Upper lobe of right lung (tissue), 1 donor: ENCODE results near the gene MRPL16. TPM values are rescaled to one million over a fixed set of nuclear protein-coding genes. Genes with fewer than 3 reads are reported as not detected.
"Not testable (repeated sequence)": the region's sequence is repeated elsewhere in the genome, so short reads cannot be mapped to it uniquely, and the experiment has no call there.

Experiments
- ATAC-seq: fragments of 200-7000 bp; cut with Tn5 transposase; one replicate; pipeline ENCODE4 v1.9.1; 2020; ENCODE audit warnings: mild to moderate bottlenecking, moderate library complexity
- DNase-seq: peaks from one replicate; pipeline ENCODE4 v3.0.0-alpha.2; 2020
- H3K27ac ChIP-seq: fragments of 200-600 bp; one replicate; pipeline ENCODE4 v1.8.0; 2022
- H3K27me3 ChIP-seq: fragments of 200-600 bp; one replicate; pipeline ENCODE4 v1.8.0; 2022; ENCODE audit warnings: mild to moderate bottlenecking
- H3K36me3 ChIP-seq: fragments of 200-600 bp; one replicate; pipeline ENCODE4 v1.8.0; 2022
- H3K4me1 ChIP-seq: fragments of 200-600 bp; one replicate; pipeline ENCODE4 v1.8.0; 2022
- H3K4me3 ChIP-seq: fragments of 200-600 bp; one replicate; pipeline ENCODE4 v1.8.0; 2022; ENCODE audit warnings: mild to moderate bottlenecking
- H3K9me3 ChIP-seq: fragments of 200-600 bp; one replicate; pipeline ENCODE4 v1.8.0; 2022
- intact Hi-C: fragments of 100-400 bp; cut with DNase I; formaldehyde crosslinking; loops from one replicate; pipeline ENCODE4 v1.11.0; 2022
- long read RNA-seq: library from polyadenylated mRNA; unstranded; transcript quantifications from one replicate; pipeline ENCODE4 v2.0.0, GENCODE V29; 2021
- total RNA-seq: library from RNA; stranded (reverse); fragmentation: NEBNext Ultra II Directional; extraction: Animal tissue kit (Norgen Biotek cat#: 25700); gene quantifications from one replicate; pipeline ENCODE4 v1.2.1, GENCODE V29; 2021
- TF ChIP-seq, protein P1 (sequence below): fragments of 200-600 bp; IDR thresholded peaks from one replicate; pipeline ENCODE4 v1.8.0; 2022; ENCODE audit warnings: antibody characterized with exemption
- donor health status: DM: no; HTN: yes; CAD: no; lungs with severe emphysema.

The MRPL16 gene
- 30.1 TPM for total RNA-seq
- long read RNA-seq, transcript MRPL16-201 (4 exons, 1,182 nt), result major isoform, 52 of 57 reads
- long read RNA-seq, partial matches to known transcripts, result 2 of 57 reads
- long read RNA-seq, other reads (novel, unspliced or antisense), result 3 of 57 reads

DNA sequence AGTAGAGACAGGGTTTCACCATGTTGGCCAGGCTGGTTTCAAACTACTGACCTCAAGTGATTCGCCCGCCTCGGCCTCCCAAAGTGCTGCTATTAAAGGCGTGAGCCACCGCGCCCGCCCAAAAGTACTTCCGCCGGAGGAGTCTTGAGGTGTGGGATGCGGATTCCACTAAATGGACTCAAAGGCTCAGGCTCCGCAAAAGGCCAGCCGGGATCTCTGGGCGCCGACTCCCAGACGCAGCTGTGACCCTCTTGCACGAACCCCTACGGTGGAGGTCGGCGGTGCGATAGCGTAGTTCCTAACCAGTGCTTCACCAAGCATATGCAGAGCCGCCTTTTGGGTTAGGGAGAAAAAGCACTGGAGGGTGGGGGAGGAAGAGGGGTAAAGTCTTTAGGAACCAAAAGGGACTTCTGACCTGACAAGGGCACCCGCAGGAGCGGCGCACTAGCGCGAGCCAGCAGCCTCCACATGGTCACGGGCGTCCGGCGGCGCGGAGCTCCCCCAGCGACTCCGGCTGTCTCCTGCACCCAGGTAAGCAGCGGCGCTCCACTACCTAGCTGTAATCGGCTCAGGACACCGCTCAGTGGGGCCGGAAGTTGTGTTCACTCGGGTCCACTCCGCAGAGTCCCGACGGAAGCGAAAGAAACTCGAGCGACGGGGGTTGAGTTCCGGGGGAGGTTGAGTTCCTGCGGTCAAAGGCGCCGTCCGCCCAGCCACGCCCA lies at the start of gene MRPL16:
MRPL16 (minus strand) TSS at position 590 of the 722 bp plus-strand sequence; CDS start at position 470, 120 bp downstream.
- ATAC-seq, result peak; percentile 99
- Histone ChIP-seq H3K27me3 (no peaks in the 10 kb centered on the region), H3K4me1 (peaks cover 6% of the 10 kb centered on the region), H3K9me3 (no peaks in the 10 kb centered on the region), H3K4me3 (peak within 1 kb of the TSS; percentile 94), H3K27ac (peak within 1 kb of the TSS; percentile 91), H3K36me3 (peaks cover 38% of the 10 kb centered on the region)
- TF ChIP-seq, protein P1, sequence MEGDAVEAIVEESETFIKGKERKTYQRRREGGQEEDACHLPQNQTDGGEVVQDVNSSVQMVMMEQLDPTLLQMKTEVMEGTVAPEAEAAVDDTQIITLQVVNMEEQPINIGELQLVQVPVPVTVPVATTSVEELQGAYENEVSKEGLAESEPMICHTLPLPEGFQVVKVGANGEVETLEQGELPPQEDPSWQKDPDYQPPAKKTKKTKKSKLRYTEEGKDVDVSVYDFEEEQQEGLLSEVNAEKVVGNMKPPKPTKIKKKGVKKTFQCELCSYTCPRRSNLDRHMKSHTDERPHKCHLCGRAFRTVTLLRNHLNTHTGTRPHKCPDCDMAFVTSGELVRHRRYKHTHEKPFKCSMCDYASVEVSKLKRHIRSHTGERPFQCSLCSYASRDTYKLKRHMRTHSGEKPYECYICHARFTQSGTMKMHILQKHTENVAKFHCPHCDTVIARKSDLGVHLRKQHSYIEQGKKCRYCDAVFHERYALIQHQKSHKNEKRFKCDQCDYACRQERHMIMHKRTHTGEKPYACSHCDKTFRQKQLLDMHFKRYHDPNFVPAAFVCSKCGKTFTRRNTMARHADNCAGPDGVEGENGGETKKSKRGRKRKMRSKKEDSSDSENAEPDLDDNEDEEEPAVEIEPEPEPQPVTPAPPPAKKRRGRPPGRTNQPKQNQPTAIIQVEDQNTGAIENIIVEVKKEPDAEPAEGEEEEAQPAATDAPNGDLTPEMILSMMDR, result peak; percentile 14
- intact Hi-C loops, result no loop called here
- DNase-seq, result peak; percentile 94

DNA sequence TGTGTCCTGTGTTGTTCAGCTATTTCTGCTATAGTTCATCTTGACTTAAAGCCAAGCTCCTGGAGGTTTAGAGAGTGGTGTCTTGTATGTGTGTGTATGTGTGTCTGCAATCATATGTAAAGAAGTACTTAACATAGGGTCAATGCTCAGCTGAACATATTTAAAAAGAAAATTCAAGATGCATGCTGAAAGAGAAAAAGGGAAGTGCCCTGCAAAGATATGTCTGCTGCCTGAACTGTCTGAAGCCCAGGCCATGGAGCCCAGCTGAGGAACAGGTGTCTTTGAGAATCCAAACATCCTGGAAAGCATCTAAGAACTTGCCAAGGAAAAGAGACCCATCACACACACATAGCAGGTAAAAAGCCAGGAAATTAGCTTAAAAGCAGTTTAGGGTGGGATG lies 49.1 kb upstream of the MRPL16 start:
- TF ChIP-seq, protein P1, result no peak
- H3K9me3 ChIP-seq, result no peaks in the 10 kb centered on the region
- no peak for DNase-seq
- no peaks in the 10 kb centered on the region for H3K27me3 ChIP-seq
- no peak overlapping the region for H3K27ac ChIP-seq
- no peak overlapping the region for H3K4me3 ChIP-seq
- no peak for ATAC-seq
- H3K36me3 ChIP-seq, result no peaks in the 10 kb centered on the region
- H3K4me1 ChIP-seq, result no peaks in the 10 kb centered on the region
- intact Hi-C loops, result no loop called here

DNA sequence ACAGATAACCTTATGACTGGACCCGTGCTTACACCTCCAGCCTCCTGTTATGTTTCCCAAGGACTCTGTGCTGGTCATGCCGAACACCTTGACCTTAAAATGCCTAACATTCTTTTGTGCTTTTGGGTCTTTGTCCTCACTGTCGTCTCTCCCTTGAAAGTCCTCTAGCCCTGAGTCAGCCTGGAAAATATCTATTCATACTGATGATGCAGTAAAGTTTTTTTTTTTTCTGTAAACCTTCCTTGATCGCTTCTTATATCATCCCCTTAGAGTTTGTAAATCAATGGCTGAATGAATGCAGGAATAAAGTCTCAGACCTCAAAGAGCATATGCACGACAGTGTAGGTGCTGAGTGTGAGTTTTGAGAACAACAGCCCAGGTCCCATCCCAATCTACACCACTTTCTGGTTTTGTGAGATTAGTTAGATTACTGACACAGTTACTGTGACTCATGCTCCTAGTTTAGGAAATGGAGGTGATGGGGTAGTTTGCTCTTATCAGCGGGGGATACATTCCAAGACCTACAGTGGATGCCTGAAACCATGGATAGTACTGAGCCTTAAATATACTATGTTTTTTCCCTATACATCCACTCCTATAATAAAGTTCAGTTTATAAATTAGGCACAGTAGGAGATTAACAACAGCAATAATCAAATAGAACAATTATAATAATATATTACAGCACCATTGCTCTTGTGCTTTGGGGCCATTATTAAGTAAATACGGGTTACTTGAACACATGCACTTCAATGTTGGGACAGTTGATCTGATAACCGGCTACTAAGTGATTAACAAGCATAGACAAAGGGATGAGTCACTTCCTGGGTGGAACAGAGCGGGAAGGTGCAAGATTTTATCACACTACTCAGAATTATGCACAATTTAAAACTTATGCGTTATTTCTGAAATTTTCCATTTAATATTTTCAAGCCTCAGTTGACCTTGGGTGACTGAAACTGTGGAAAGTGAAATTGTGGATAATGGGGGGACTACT lies 47.2 kb upstream of the MRPL16 start:
- Histone ChIP-seq H3K4me1 (no peaks in the 10 kb centered on the region), H3K9me3 (no peaks in the 10 kb centered on the region), H3K27ac (no peak overlapping the region), H3K36me3 (no peaks in the 10 kb centered on the region), H3K27me3 (no peaks in the 10 kb centered on the region), H3K4me3 (no peak overlapping the region)
- ATAC-seq (no peak), DNase-seq (no peak)
- TF ChIP-seq, protein P1, result no peak
- intact Hi-C loops, result no loop called here

DNA sequence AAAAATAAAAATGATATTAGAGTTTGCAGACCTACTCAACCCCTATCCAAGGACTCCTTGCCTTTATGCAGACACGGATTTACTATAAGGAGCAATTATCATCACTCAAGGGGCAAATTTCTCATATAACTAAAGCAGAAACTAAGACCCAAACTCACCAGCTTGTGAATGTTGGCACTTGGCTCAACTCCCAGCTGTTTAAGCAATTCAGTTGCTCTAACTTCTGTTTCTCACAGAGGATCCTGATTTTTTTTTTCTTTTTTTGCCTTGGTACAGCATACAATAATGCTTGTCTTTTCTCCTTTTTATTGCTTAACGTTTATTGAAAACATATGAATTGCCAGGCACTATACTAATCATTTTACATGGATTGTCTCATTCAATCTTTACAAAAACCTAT lies 44.3 kb upstream of the MRPL16 start:
- Histone ChIP-seq H3K4me1 (no peaks in the 10 kb centered on the region), H3K4me3 (no peak overlapping the region), H3K27me3 (no peaks in the 10 kb centered on the region), H3K36me3 (no peaks in the 10 kb centered on the region), H3K27ac (no peak overlapping the region), H3K9me3 (no peaks in the 10 kb centered on the region)
- TF ChIP-seq, protein P1, result no peak
- DNase-seq (no peak), ATAC-seq (no peak)
- intact Hi-C loops, result no loop called here

DNA sequence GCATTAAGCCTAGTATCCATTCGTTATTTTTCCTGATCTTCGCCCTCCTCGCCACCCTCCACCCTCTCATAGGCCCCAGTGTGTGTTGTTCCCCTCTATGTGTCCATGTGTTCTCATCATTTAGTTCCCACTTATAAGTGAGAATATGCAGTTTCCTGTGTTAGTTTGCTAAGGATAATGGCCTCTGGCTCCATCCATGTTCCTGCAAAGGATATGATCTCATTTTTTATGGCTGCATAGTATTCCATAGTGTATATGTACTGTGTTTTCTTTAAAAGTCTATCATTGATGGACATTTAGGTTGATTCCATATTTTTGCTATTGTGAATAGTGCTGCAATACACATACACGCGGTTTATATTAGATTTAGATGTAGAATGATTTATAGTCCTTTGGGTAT lies 40.8 kb upstream of the MRPL16 start:
- DNase-seq, H3K27me3 ChIP-seq, intact Hi-C loops, H3K4me1 ChIP-seq, H3K4me3 ChIP-seq, H3K36me3 ChIP-seq, ATAC-seq, H3K9me3 ChIP-seq, H3K27ac ChIP-seq: not testable (repeated sequence)

DNA sequence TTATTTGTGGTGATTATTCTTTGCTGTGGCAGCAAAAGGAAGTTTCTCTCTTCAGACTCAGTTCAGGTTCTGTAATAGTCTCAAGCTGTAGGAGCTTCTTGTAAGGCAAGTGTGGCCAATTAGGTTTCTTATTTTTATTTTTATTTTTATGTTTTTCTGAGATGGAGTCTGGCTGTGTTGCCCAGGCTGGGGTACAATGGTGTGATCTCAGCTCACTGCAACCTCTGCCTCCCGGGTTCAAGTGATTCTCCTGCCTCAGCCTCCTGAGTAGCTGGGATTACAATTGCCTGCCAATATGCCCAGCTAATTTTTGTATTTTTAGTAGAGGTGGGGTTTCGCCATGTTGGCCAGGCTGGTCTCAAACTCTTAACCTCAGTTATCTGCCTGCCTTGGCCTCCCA lies 39.0 kb upstream of the MRPL16 start:
- H3K27ac ChIP-seq, intact Hi-C loops: not testable (repeated sequence)

More for the DNA sequence above, 39.0 kb upstream of the MRPL16 start:
- not testable (repeated sequence) for DNase-seq, H3K4me3 ChIP-seq, H3K27me3 ChIP-seq, H3K4me1 ChIP-seq, H3K9me3 ChIP-seq, H3K36me3 ChIP-seq, ATAC-seq
